H1 (cell line): Measurements from ENCODE around the gene SPEM3. TPM values are rescaled to one million over a fixed set of nuclear protein-coding genes. Genes with fewer than 3 reads are reported as not detected.

Source experiments
- CTCF ChIA-PET: fragments of 300-600 bp; sonication (Branson Sonifier 250); formaldehyde crosslinking; loops from one replicate; lab custom pipeline; 2021; ENCODE audit not compliant: partially characterized antibody; lab: Charles Lee
- POLR2A ChIA-PET: fragments of 300-600 bp; sonication (Branson Sonifier 250); formaldehyde crosslinking; loops from one replicate; lab custom pipeline; 2021; ENCODE audit warnings: inconsistent platforms; ENCODE audit not compliant: partially characterized antibody; lab: Charles Lee
- DNase-seq, 2 experiments: peaks; one replicate each; pipeline versions ENCODE4 v3.0.0 to v3.0.0-alpha.2; 2010 to 2022; ENCODE audit warnings: low spot score in 2 of 2, low read depth in 1 of 2, mixed read lengths in 1 of 2
- FAIRE-seq: peaks from 2 replicates; lab custom pipeline; 2011; peaks lifted over from hg19 to GRCh38; lab: Jason Lieb, UNC
- H2AFZ ChIP-seq: 2 replicates; pipeline ENCODE4 v1.8.1; 2012; ENCODE audit warnings: low read length, inconsistent platforms
- H2AK5ac ChIP-seq: 2 replicates; pipeline ENCODE4 v1.6.1; 2013; ENCODE audit warnings: low read depth, low read length
- H2BK120ac ChIP-seq: replicated peaks from 2 replicates; pipeline ENCODE3; 2013; ENCODE audit warnings: low read depth, low read length, inconsistent platforms
- H2BK12ac ChIP-seq: 2 replicates; pipeline ENCODE4 v1.6.1; 2013; ENCODE audit warnings: low read depth, low read length
- H2BK15ac ChIP-seq: 2 replicates; pipeline ENCODE4 v1.6.1; 2013; ENCODE audit warnings: low read length
- H2BK20ac ChIP-seq: 2 replicates; pipeline ENCODE4 v1.6.1; 2013; ENCODE audit warnings: low read length
- H2BK5ac ChIP-seq: 2 replicates; pipeline ENCODE4 v1.6.1; 2013; ENCODE audit warnings: low read depth, low read length
- H3K14ac ChIP-seq: 2 replicates; pipeline ENCODE4 v1.6.1; 2013; ENCODE audit warnings: inconsistent platforms; ENCODE audit not compliant: insufficient read length
- H3K18ac ChIP-seq: 2 replicates; pipeline ENCODE4 v1.6.1; 2013; ENCODE audit warnings: low read length; ENCODE audit errors: extremely low read depth
- H3K23ac ChIP-seq: 2 replicates; pipeline ENCODE4 v1.6.1; 2013; ENCODE audit warnings: inconsistent platforms; ENCODE audit not compliant: insufficient read length
- H3K23me2 ChIP-seq: 2 replicates; pipeline ENCODE4 v1.6.1; 2013; ENCODE audit warnings: low read depth, low read length
- H3K27ac ChIP-seq: 2 replicates; pipeline ENCODE4 v1.6.1; 2011; ENCODE audit warnings: low read depth, low read length, inconsistent platforms
- H3K27me3 ChIP-seq, 4 experiments: replicated peaks in 1 of 4; 1 replicate in 1 of 4; 2 replicates in 3 of 4; pipeline versions ENCODE4 v1.6.1 to v1.8.1; 2011 to 2013; ENCODE audit warnings: low read length in 3 of 4, mild to moderate bottlenecking in 3 of 4, inconsistent platforms in 2 of 4, mixed read lengths in 2 of 4, moderate library complexity in 1 of 4; ENCODE audit not compliant: control insufficient read depth in 3 of 4, insufficient read depth in 3 of 4; ENCODE audit errors: extremely low read depth in 1 of 4
- H3K36me3 ChIP-seq, 4 experiments: 2 replicates each; pipeline versions ENCODE4 v1.6.1 to v1.8.1; 2011 to 2013; ENCODE audit warnings: mild to moderate bottlenecking in 4 of 4, low read length in 3 of 4, moderate library complexity in 2 of 4, control low read depth in 1 of 4, inconsistent platforms in 1 of 4; ENCODE audit not compliant: insufficient read depth in 4 of 4, control insufficient read depth in 2 of 4
- H3K4ac ChIP-seq: replicated peaks from 2 replicates; pipeline ENCODE3; 2013; ENCODE audit warnings: low read length, low read depth, mixed read lengths, inconsistent platforms; ENCODE audit not compliant: insufficient read length
- H3K4me1 ChIP-seq, 4 experiments: replicated peaks in 1 of 4; 1 replicate in 1 of 4; 2 replicates in 3 of 4; pipeline versions ENCODE4 v1.6.1 to v1.8.1; 2011 to 2013; ENCODE audit warnings: low read length in 3 of 4, inconsistent platforms in 2 of 4, mixed read lengths in 1 of 4; ENCODE audit not compliant: insufficient read depth in 4 of 4, control insufficient read depth in 3 of 4
- H3K4me2 ChIP-seq, 2 experiments: 2 replicates each; pipeline versions ENCODE4 v1.6.1 to v1.8.1; 2011 to 2013; ENCODE audit warnings: low read depth in 2 of 2, low read length in 2 of 2, control low read depth in 1 of 2, inconsistent platforms in 1 of 2, mild to moderate bottlenecking in 1 of 2; ENCODE audit not compliant: insufficient read depth in 1 of 2
- H3K4me3 ChIP-seq, 4 experiments: fragments of 200-600, 300-600 bp in 1 of 4; sonication (generic), shearing (Covaris generic), sonication (Bioruptor Twin) in 1 of 4; 2 replicates each; pipeline versions ENCODE4 v1.5.1 to v1.8.1; 2011 to 2016; ENCODE audit warnings: low read length in 4 of 4, low read depth in 3 of 4, control low read depth in 2 of 4, inconsistent platforms in 2 of 4, mild to moderate bottlenecking in 2 of 4, mixed read lengths in 1 of 4, moderate library complexity in 1 of 4; ENCODE audit not compliant: insufficient read depth in 2 of 4; ENCODE audit errors: extremely low read depth in 1 of 4
- H3K56ac ChIP-seq: replicated peaks from 2 replicates; pipeline ENCODE3; 2013; ENCODE audit warnings: low read depth, mild to moderate bottlenecking, mixed read lengths, low read length, inconsistent platforms; ENCODE audit not compliant: insufficient read length
- H3K79me1 ChIP-seq: 2 replicates; pipeline ENCODE4 v1.6.1; 2013; ENCODE audit warnings: low read depth, low read length, control low read depth
- H3K79me2 ChIP-seq, 2 experiments: 2 replicates each; pipeline versions ENCODE4 v1.6.1 to v1.8.1; 2012 to 2013; ENCODE audit warnings: low read length in 2 of 2, mild to moderate bottlenecking in 2 of 2, inconsistent platforms in 1 of 2; ENCODE audit not compliant: insufficient read depth in 2 of 2, control insufficient read depth in 1 of 2
- H3K9ac ChIP-seq, 4 experiments: replicated peaks in 1 of 4; 1 replicate in 1 of 4; 2 replicates in 3 of 4; pipeline versions ENCODE4 v1.6.1 to v1.8.1; 2011 to 2013; ENCODE audit warnings: low read depth in 3 of 4, low read length in 3 of 4, control low read depth in 2 of 4, mild to moderate bottlenecking in 2 of 4, moderate library complexity in 2 of 4, inconsistent platforms in 1 of 4; ENCODE audit errors: extremely low read depth in 1 of 4
- H3K9me3 ChIP-seq, 2 experiments: 2 replicates each; pipeline versions ENCODE4 v1.6.1 to v1.8.1; 2012 to 2013; ENCODE audit warnings: mild to moderate bottlenecking in 2 of 2, moderate library complexity in 2 of 2, control low read depth in 1 of 2, inconsistent platforms in 1 of 2, low read depth in 1 of 2, low read length in 1 of 2, mixed read lengths in 1 of 2; ENCODE audit not compliant: insufficient read depth in 2 of 2
- H4K20me1 ChIP-seq, 2 experiments: replicated peaks in 1 of 2; 2 replicates each; pipeline versions ENCODE3 to v1.8.1; 2011 to 2013; ENCODE audit warnings: inconsistent platforms in 2 of 2, low read length in 2 of 2, mild to moderate bottlenecking in 1 of 2; ENCODE audit not compliant: insufficient read depth in 2 of 2, control insufficient read depth in 1 of 2
- H4K5ac ChIP-seq: 2 replicates; pipeline ENCODE4 v1.6.1; 2013; ENCODE audit warnings: low read length, low read depth, mixed read lengths, inconsistent platforms; ENCODE audit not compliant: insufficient read length
- H4K8ac ChIP-seq: 2 replicates; pipeline ENCODE4 v1.8.0; 2013; ENCODE audit warnings: mild to moderate bottlenecking, moderate library complexity, low read length, inconsistent platforms; ENCODE audit not compliant: insufficient read depth; ENCODE audit errors: extremely low read depth
- H4K91ac ChIP-seq: replicated peaks from 2 replicates; pipeline ENCODE3; 2013; ENCODE audit warnings: low read length, mixed read lengths, inconsistent platforms; ENCODE audit not compliant: insufficient read length
- ASH2L ChIP-seq: fragments of 200-600, 300-600 bp; sonication (generic); IDR thresholded peaks from one replicate; pipeline ENCODE4 v1.7.1; 2017; ENCODE audit warnings: low read length
- CREB1 ChIP-seq: IDR thresholded peaks from 2 replicates; pipeline ENCODE4 v1.6.1; 2012; ENCODE audit warnings: inconsistent platforms
- KDM4A ChIP-seq: IDR thresholded peaks from one replicate; pipeline ENCODE4 v1.7.1; 2012; ENCODE audit warnings: low read depth, mild to moderate bottlenecking, moderate library complexity, low read length, inconsistent platforms; ENCODE audit not compliant: severe bottlenecking
- KDM5A ChIP-seq: fragments of 200-600 bp; IDR thresholded peaks from 2 replicates; pipeline ENCODE4 v1.7.1; 2012; ENCODE audit warnings: mild to moderate bottlenecking, low read length, inconsistent platforms, mixed read lengths
- POLR2A ChIP-seq, 2 experiments: IDR thresholded peaks; 1 replicate in 1 of 2; 2 replicates in 1 of 2; pipeline ENCODE4 v1.6.1; 2011; ENCODE audit warnings: low read depth in 2 of 2, low read length in 2 of 2, mild to moderate bottlenecking in 2 of 2; ENCODE audit errors: control extremely low read depth in 1 of 2
- POLR2AphosphoS5 ChIP-seq: IDR thresholded peaks from 2 replicates; pipeline ENCODE4 v1.6.1; 2011; ENCODE audit warnings: low read depth, low read length
- RAD21 ChIP-seq, 2 experiments: IDR thresholded peaks in 1 of 2; conservative IDR thresholded peaks in 1 of 2; 2 replicates each; pipeline ENCODE4 v1.6.1; 2011; ENCODE audit warnings: low read depth in 2 of 2, low read length in 2 of 2, improper control_type of control experiment in 1 of 2, inconsistent platforms in 1 of 2, mild to moderate bottlenecking in 1 of 2, moderate library complexity in 1 of 2
- SRF ChIP-seq: IDR thresholded peaks from 2 replicates; pipeline ENCODE4 v1.6.1; 2011; ENCODE audit warnings: mild to moderate bottlenecking, low read depth, low read length, moderate library complexity
- SUZ12 ChIP-seq: fragments of 200-600 bp; sonication (generic); IDR thresholded peaks from 2 replicates; pipeline ENCODE4 v1.6.1; 2012; ENCODE audit warnings: mild to moderate bottlenecking, inconsistent platforms, low read length, moderate library complexity, mixed read lengths
- WGBS, 2 experiments: shearing (Covaris generic) in 1 of 2; methylation state at CpG; one replicate each; pipeline versions ENCODE4 v1.1.6 to v1.1.7; 2013 to 2015; ENCODE audit warnings: low lambda C conversion rate in 2 of 2, mixed read lengths in 2 of 2, inconsistent platforms in 1 of 2, low coverage in 1 of 2, missing lambda C conversion rate in 1 of 2; ENCODE audit not compliant: insufficient replicate concordance in 2 of 2, insufficient coverage in 1 of 2, insufficient read length in 1 of 2; ENCODE audit errors: extremely low coverage in 1 of 2, missing lambda C conversion rate in 1 of 2; 5-methylcytosine and 5-hydroxymethylcytosine counted together
- polyA plus RNA-seq, 7 experiments: library from polyadenylated mRNA; depleted of rRNA in 3 of 7; stranded (reverse) in 5 of 7; unstranded in 2 of 7; fragments of >200 nt in 5 of 7; fragments of 200-250 nt in 2 of 7; gene quantifications; 1 replicate in 5 of 7; 2 replicates in 1 of 7; 4 replicates in 1 of 7; pipeline versions ENCODE4 v1.2.1 to v1.2.3, GENCODE V29; 2011 to 2013; ENCODE audit warnings: missing spikeins in 2 of 7, mixed read lengths in 2 of 7
- total RNA-seq: library from RNA; stranded (reverse); fragmentation: NEBNext Ultra II Directional; extraction: Animal tissue kit (Norgen Biotek cat#: 25700); gene quantifications from 2 replicates; pipeline ENCODE4 v1.2.1, GENCODE V29; 2021
- TF ChIP-seq, protein P1 (sequence below): IDR thresholded peaks from 2 replicates; pipeline ENCODE4 v1.6.1; 2012; ENCODE audit warnings: low read length, inconsistent platforms

The SPEM3 gene
- total and polyA plus RNA-seq, 2 of the 8 experiments (the other 6 are each of a cell fraction or from before 2014, with no cell fraction given) = 0.02 TPM; not detected in 1

GRCh38 chr17:7418472-7419152 is 10.0 kb upstream of the SPEM3 start:
- POLR2A ChIA-PET = interaction anchor here (0.8 to 2.8 kb wide), 6 partner anchors 17 to 156 kb away, joined by 3 to 9 read pairs (median 4); partner anchors contain the start of genes TMEM102 and TNK1
- Histone ChIP-seq H2BK20ac (no peak overlapping the region), H3K18ac (no peak overlapping the region), H3K79me1 (no peaks in the 10 kb centered on the region), H3K27me3 (no peaks in the 10 kb centered on the region), H3K4me2 (no peak overlapping the region), H3K4me1 (peaks cover 0 to 15% (median 2%) of the 10 kb centered on the region in 4 experiments; a peak in 4 of 7 replicates), H3K23me2 (peaks cover 2% of the 10 kb centered on the region; the same call in 1 of the 2 replicates), H3K4ac (no peak overlapping the region), H3K9ac (peak overlapping the region in 1 of 4 experiments; percentile 28; a peak in 1 of 7 replicates), H3K14ac (no peak overlapping the region), H3K4me3 (no peak overlapping the region), H2BK5ac (no peak overlapping the region; the same call in 1 of the 2 replicates), H4K91ac (no peak overlapping the region), H3K9me3 (no peaks in the 10 kb centered on the region), H4K20me1 (peaks cover 2 to 5% of the 10 kb centered on the region in 2 experiments), H2BK12ac (0 out of 2 replicates have a peak overlapping the region, but pooled peaks have one; percentile 12), H3K79me2 (no peaks in the 10 kb centered on the region), H2BK15ac (no peak overlapping the region), H3K27ac (no peak overlapping the region), H2AFZ (no peak overlapping the region), H2AK5ac (peak overlapping the region; percentile 6; the same call in 1 of the 2 replicates), H4K8ac (no peak overlapping the region), H3K36me3 (peaks cover 0 to 21% (median 9%) of the 10 kb centered on the region in 4 experiments; a peak in 5 of 8 replicates), H2BK120ac (no peak overlapping the region), H4K5ac (no peak overlapping the region), H3K23ac (no peak overlapping the region), H3K56ac (no peak overlapping the region)
- FAIRE-seq = no peak
- CTCF ChIA-PET = interaction anchor here (0.9 to 2.4 kb wide), 4 partner anchors 9 to 142 kb away, joined by 3 to 9 read pairs (median 3); partner anchors contain the start of gene PLSCR3
- 74% methylated on average over 16 of the region's 18 CpGs; no CpG with 5 or more reads in 1 of the 2 experiments for WGBS, 2 experiments
- no peak for DNase-seq
- no peak for TF ChIP-seq KDM5A
- no peak for TF ChIP-seq SUZ12
- TF ChIP-seq SRF = no peak
- no peak for TF ChIP-seq POLR2A (IDR thresholded peaks at IDR 0.05; ENCODE audit: control extremely low read depth in 1 of 2, low read depth in 2 of 2, low read length in 2 of 2)
- TF ChIP-seq, protein P1, sequence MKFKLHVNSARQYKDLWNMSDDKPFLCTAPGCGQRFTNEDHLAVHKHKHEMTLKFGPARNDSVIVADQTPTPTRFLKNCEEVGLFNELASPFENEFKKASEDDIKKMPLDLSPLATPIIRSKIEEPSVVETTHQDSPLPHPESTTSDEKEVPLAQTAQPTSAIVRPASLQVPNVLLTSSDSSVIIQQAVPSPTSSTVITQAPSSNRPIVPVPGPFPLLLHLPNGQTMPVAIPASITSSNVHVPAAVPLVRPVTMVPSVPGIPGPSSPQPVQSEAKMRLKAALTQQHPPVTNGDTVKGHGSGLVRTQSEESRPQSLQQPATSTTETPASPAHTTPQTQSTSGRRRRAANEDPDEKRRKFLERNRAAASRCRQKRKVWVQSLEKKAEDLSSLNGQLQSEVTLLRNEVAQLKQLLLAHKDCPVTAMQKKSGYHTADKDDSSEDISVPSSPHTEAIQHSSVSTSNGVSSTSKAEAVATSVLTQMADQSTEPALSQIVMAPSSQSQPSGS = no peak
- TF ChIP-seq POLR2AphosphoS5 = no peak
- TF ChIP-seq ASH2L = no peak
- no peak for TF ChIP-seq KDM4A
- TF ChIP-seq CREB1 = no peak
- no peak for TF ChIP-seq RAD21 (IDR thresholded peaks at IDR 0.05 in 1 of 2, conservative IDR thresholded peaks at IDR 0.05 in 1 of 2; ENCODE audit: low read depth in 2 of 2, low read length in 2 of 2)
